Upper lobe of left lung (tissue), 4 donors: ENCODE data around the gene WASF2.

ENCODE experiments used
- CTCF ChIP-seq, 6 experiments: fragments of 450-650 bp in 4 of 6; fragments of 200-600 bp in 2 of 6; sonication (generic) in 2 of 6; IDR thresholded peaks; one replicate each; pipeline ENCODE4 v1.5.1; 2016 to 2019; ENCODE audit warnings: antibody characterized with exemption in 6 of 6
- EP300 ChIP-seq, 4 donors: sonication (generic); formaldehyde crosslinking; IDR thresholded peaks; one replicate each; pipeline ENCODE4 v1.5.1; 2017; ENCODE audit warnings: antibody characterized with exemption in 4 of 4, control low read depth in 2 of 4
- POLR2A ChIP-seq, 4 donors: fragments of 450-650 bp; IDR thresholded peaks; one replicate each; pipeline ENCODE4 v1.5.1; 2016 to 2017; ENCODE audit warnings: antibody characterized with exemption in 4 of 4, mild to moderate bottlenecking in 2 of 4
- POLR2AphosphoS5 ChIP-seq, 2 donors: sonication (generic); formaldehyde crosslinking; IDR thresholded peaks; one replicate each; pipeline ENCODE4 v1.5.1; 2017; ENCODE audit warnings: antibody characterized with exemption in 2 of 2

DNA sequence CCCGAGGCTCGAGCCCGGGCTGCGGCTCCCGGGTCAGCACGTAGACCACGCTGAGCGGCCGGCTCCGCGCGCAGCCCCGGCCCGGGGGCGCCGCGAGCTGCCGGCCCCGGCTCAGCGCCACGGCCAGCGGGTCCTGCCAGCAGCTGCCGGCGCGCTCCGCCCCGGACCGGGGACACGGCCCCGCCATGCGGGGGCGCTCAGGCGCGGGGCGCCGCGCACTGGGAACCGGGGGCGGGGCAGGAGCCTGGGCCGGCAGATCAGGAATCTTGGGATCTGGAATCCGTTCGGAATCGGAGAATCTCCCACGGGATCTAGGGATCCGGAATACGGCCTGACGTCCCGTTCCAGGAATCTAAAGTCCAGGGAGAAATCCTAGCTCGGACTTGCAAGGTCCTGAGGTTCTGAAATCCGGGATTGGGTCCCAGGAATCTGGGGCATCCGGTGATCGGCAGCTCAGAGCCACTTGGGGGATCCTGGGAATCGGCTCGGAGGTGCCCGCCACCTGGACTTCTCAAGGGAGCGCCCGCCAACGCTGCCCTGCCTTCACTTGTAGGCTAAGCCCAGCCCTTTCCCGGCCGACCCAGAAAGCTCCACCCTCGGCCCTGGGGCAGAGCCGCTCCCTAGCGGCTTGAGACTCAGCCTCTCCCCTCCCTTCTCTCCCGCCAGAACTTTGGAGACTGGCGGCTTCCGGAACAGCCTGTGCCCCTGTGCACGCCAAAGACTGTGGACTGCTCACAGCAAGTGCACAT, 123.4 kb downstream of the WASF2 start, which contains the start of gene MAP3K6:
- peak; percentile 20 to 55 (median 49) for TF ChIP-seq CTCF (IDR thresholded peaks at IDR 0.05)
- peak in 3 of 4 donors; percentile 71 to 88 (median 88) for TF ChIP-seq POLR2A (IDR thresholded peaks at IDR 0.05)
- TF ChIP-seq POLR2AphosphoS5 (IDR thresholded peaks at IDR 0.05) = peak; percentile 92 to 93
- peak in 2 of 4 donors; percentile 90 to 95 for TF ChIP-seq EP300 (IDR thresholded peaks at IDR 0.05)
